ENCODE results near the gene GBA3.

The GBA3 gene

DNA sequence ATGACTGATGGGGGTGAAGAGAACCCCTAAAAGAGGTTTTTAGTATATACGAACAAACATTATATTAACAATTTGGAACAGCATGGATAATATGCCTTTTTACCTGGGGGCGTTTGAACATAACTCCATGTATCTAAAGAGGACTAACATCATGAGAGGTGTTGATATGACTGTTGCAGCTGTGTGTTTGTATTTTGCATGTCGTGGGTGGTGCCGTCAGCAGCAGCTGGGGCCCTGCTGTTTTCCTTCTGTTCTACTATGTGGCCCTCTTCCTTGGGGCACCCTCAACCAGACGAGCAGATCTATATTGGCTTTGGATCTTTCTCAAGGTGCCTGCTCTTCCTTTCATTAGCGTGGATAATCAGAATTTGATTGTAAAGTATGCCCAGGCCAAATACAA is 11.2 kb downstream of the GBA3 start:
- FAIRE-seq: no peak

DNA sequence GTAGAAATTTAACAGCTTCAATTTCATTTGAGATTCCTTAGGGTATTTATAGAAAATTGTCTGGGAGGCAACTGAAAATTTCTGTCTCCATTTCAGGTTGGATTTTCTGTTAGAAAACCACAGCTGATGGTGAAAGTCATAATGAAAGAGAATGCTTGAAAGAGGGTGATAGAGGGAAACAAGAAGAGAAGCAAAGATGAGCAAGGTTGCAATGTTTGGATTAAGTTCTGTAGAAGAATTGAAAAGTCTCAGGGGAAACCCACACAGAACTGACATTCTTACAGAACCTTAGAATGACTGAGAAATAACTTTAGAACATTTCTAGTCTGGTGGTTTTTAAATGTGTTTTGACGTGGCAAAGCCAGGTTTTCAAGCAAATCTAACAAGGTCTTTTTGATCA is 14.7 kb downstream of the GBA3 start:
- FAIRE-seq: no peak

DNA sequence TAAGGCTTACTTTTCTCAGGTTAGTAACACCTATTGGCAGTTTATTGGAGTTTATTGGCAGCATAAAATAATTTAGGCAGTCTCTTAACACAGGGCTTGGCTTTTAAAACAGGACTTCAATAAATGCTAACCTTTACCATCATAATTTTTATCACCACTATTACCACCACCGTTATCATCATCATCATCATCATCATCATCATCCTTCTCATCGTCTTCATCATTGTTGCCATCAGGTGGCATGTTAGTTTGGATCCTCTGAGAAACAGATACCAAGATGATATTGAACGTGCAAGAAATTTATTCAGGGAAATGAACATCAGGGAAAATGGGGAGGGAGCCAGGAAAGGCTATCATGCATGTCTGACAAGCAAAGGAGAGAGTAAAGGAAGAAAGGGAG is 16.2 kb downstream of the GBA3 start:
- FAIRE-seq: no peak

DNA sequence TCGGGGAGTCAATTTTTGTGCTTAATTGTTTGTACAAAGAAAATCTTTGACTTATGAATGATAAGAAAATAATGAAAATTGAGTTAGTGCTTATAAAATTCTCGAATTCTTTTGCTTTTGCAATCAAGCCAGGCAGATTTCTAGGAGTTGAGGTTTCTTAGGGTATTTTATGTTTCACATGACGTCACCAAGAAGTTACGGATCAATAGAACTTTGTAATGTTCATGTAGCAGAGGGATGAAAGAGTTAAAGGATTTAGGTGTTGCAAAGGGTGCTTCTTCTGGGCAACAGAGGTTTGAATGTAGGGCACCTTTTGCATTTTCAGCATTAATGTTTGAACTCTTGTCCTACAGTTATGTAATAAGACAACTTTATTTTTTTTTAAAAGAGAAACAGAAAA is 19.4 kb downstream of the GBA3 start:
- FAIRE-seq: no peak

DNA sequence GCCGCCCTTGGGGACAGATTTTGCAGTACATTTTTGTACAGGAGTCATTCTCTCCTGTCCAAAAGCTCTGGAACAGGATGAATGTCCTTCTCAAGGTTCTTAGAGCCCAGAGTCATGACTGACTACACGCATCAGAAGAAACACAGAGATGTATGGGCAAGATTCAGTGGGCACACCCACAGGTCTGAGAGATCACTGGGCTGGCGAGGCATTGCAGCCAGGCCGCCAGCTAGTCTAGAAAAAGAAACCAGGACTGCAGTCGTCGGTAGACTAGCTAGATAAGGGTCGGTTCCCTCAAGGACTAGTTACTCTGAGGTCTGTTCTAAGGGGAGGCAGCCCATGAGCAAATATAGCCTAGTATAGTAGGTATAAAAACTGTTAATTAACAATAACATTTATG is 19.8 kb downstream of the GBA3 start:
- no peak for FAIRE-seq

DNA sequence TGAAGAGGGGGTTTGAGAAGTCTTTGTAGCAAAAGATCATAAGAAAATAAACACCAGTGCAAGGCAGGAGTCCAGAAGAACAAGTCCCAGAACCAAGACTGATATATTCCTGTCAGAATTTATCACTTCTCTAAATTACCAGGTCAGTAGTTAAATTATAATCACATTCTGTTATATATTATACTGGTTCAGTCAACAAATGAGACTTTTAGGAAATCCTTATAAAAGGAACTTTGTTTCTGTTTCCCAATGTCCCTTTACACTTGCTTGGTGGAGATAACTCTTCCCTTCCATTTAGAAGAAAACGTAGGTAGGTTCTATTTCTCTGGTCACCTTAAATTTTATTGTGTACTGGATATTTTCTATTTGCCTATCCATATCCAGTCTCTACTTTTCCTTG is 21.1 kb downstream of the GBA3 start:
- FAIRE-seq: no peak

DNA sequence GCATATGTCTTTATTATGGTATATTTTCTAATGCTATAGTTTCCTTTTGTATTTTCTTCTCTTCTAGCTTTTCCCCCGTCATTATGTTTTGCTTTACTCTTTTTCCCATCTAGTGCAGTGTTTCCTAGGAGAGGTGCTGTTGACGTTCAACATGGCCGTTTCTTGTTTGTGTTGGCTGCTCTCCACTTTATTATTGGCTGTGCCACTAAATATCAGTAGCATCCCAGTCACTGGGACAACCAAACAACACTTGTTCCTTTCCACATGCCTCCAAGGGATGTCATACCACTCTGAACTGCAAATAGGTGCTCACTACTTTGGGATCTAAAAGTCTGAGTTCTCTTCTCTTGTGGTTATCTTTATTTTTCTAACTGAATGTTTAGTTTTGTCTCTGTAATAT is 26.5 kb downstream of the GBA3 start:
- FAIRE-seq: no peak

DNA sequence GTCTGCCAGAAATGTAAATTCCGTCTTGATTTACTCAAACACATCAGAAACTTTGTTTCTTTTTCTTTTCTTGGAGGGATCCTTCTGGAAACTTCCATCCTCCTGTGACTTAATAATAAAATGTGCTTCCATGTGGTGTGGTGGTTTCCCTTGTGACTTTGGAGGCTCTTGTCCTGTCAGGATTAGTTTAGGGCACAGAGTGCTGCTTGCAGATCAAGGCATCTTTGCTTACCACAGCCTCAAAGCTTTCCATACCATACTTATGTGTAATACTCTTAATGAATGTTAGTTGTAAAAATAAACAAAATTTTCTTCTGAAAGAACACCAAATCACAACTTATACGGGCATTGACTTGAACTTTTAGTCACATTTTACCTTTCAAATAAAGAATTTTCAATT is 27.4 kb downstream of the GBA3 start:
- FAIRE-seq: no peak

DNA sequence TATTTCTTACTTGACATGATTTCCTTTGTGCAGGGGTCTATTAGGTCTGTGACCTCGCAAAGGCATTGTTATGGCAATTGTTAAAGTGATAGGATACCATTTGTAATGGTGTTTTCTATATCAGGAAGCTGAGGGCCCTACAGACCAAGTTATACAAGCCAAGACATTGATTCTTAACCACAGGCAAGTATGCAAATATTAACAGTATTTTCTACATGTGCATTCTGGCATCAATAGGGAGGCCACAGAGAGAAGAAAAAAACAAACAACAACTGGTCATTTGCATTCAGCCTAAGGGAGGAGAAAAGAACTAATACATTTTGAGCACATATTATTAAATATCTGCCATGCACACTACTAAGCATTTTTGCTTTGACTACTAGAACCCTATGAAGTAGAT is 28.5 kb downstream of the GBA3 start:
- no peak for FAIRE-seq

DNA sequence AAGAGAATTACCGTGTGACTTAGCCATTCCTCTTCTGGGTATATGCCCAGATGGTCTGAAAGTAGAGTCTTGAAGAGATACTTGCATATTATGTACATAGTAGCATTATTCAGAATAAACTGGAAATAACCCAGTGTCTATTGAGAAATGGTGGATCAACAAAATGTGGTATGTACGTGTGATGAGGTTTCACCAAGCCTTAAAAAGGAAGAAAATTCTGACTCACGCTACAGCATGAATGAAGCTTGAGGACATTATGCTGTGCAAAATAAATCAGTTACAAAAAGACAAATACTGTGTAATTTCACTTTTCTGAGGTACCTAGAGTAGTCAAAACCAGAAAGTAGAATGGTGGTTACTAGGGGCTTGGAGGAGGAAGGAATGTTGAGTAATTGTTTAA is 37.3 kb downstream of the GBA3 start:
- no peak for FAIRE-seq

DNA sequence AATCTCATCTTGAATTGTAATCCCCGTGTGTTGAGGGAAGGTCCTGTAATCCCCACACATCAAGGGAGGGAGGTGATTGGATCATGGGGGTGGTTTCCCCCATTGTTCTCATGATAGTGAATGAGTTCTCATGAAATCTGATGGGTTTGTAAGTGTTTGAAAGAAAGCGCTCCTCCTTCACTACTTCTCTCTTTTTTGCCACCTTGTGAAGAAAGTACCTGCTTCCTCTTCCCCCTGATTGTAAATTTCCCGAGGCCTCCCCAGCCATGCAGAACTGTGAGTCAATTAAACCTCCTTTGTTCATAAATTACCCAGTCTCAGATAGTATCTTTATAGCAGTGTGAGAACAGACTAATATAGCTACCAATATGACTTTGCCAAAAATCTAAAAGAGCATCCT is 41.1 kb downstream of the GBA3 start:
- FAIRE-seq: no peak

DNA sequence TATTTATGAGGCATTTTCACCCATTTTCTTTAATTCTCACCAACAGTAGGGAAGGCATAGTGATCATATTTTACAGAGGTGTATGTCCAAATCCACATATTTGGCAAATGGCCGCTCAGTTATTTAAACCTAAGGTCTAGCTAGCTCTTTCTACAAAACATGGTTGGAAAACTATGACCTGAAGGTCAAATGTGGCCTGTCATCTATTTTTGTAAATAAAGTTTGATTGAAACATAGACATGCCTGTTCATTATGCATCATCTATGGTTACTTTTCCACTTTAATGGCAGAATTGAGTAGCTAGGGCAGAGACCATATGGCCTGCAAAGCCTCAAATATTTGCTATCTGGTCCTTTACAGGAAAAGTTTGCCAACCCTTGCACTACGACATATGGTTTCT is 44.2 kb downstream of the GBA3 start:
- FAIRE-seq: no peak

DNA sequence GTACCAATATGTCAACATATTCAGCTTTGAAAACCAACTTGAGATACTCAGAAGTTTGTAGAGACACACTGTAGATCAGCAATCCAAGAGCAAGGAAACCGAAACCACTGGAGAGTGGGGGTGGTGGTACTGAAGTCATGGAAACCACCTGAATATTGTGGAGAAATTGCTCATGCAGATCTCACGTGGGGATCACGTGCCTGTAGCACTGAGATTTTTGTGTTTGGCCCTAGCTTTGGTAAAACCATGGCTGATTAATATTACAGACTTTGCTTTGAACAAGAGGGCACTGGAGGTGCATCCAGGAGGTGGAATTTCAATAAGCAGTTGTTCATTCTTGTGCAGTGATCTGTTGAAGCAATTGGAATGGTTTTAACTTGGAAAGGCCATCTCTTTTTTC is 47.2 kb downstream of the GBA3 start:
- no peak for FAIRE-seq

DNA sequence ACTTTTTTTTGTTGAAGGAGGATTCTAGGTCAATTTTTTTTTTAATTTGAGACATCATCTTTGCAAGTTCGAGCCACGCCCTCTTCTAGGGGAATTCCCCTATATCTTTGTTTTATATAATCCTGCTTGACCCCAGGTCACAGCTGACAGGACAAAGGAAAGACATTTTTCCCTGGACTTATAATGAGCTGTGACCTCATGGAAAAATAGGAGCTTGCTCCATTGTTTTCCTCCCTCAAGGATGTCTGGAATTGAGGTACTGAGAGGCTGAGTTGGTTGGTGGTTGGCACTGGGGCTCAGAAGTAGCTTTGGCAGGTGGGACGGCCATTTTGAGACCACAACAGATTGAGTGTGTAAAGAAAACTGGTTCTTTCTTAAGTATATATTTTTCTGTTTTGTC is 49.0 kb downstream of the GBA3 start:
- no peak for FAIRE-seq

DNA sequence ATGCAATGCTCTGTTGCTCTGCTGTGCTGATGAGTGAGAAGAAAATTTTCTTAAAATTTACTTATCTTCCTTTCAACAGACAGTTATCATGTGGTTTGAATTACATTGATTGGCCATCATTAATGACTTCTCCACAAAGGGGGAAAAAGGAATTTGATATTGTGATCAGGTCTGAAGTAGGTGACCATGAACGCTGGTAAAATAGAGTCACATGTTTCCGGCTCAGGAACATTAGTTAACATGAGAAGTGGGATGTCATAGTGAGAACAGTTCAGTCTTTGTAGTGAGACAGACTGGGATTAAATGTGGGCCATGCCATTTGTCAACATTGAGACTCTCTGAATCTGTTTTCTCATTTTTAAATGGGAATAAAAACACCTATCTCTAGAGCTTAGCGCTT is 50.6 kb downstream of the GBA3 start:
- FAIRE-seq: no peak

DNA sequence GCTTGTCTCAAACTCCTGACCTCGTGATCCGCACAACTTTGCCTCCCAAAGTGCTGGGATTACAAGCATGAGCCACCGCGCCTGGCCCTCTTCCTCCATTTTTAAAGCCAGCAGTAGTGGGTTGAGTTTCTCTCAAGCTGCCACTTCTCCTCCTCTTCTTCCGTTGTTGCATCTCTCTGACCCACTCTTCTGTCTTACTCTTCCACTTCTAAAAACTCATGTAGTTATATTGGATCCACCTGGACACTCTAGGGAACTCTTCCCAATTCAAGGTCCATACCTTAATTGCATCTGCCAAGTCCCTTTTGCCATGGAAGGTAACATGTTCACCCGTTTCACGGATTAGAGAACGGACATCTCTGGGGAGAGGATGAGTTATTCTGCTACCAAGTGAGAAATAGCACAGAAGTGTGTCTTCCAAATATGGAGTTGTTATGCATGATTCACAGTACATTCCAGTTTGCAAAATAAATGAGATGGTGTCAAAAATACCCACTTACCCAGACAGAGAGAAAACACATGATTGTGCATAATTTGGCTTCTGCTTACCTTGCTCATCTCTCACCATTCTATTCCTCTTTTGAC is 51.8 kb downstream of the GBA3 start:
- FAIRE-seq: no peak

DNA sequence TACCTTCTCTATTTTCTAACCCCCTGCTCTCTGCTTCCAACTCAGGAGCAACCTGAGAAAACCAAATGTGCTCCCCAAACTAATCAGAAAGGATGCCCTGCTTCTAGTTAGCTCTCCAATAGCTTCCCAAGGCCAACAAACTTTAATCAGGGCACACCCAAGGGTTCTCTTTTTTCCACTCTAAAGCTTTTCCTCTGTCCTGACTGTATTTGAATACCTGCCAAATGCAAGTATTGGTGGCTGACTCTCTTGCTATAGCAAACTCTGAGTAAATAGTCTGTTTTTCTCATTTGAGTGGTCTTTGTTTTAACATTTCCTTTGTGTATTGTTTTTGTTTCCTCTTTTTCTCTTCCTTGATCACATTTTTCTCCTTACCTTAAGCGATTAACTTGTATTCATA is 52.5 kb downstream of the GBA3 start:
- FAIRE-seq: no peak

DNA sequence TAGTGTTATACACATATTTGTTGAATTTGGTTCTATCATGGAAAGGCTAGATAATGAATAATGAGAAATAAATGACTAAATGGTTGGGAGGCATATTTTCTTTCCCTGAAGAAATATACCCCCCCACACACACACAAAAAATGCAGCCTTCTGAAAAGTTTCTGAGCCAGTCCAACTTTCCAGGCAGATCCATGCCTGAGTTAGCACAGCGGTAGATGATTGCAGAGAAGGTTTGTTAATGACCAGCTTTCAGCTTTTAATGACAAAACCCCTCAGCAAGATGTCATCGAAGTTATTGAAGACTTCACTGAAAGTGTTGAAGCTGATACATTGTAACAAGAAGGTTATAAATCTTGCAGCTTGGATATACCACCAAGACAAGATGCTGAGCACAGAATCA is 61.4 kb downstream of the GBA3 start:
- no peak for FAIRE-seq

DNA sequence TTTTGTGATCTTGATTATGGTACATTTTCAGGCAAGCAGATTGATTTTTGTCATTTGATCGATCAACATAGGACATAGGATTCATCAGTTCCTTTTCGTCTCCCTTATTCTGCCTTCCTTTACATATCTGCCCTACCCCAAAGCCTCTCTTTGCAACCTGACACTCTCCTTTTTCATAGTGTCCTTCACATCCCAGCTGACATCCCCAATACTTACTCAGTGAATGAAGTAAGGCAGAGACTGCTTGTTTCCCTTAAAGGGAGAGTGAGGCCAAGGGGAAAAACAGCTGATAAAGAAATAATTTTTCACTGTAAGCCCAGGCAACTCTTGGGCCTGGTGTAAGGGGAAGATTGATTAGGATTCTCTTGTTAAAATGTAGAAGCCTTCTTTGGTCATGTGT is 69.8 kb downstream of the GBA3 start:
- no peak for FAIRE-seq

DNA sequence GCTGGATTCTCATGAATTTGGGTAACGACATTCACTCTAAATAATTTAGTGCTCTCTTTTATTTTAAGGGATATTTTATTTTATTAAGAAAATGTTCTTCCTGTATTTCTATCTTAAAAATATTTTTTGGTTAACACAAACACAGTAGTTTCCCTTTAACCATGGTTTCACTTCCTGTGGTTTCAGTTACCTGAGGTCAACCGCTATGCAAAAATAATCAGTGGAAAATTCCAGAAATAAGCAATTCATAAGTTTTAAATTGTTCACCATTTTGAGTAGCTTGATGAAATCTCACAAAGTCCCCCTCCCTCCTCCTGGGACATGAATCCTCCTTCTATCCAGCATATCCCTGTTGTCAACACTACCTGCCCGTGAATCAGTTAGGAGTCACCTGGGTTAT is 71.4 kb downstream of the GBA3 start:
- no peak for FAIRE-seq

DNA sequence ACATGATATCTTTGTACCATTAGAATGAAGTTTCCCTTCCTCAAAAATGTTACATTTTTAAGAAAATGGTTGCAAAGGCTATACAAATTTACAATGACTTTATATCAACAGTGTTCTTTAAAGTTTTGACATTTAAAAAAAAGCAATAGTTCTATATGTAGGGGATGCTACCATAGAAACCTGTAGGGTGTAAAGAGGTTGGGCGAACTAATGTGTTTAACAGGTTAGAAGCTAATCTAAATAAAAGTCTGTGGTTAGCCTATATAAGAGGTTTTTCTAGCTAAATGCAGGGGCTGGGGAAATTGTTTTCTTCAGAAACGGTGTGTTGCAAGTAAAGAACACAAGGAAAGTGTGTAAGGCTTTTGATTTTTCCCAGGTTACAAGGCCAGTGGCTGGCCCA is 73.3 kb downstream of the GBA3 start:
- no peak for FAIRE-seq

DNA sequence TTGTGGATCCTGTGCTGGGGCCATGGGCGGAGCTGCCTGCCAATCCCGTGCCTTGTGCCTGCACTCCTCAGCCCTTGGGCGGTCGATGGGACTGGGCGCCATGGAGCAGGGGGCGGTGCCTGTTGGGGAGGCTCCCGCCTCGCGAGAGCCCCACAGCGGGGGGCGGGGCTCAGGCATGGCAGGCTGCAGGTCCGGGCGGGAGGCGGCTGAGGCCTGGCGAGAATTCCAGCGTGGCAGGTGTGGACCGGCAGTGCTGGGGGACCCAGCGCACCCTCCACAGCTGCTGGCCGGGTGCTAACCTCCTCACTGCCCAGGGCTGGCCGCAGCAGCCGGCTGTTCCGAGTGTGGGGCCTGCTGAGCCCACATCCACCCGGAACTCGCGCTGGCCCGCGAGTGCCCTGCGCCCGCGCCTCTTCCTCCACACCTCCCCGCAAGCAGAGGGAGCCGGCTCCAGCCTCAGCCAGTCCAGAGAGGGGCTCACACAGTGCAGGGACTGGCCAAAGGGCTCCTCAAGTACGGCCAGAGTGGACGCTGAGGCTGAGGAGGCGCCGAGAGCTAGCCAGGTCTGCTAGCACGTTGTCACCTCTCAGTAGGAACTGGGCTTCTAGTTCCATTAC is 85.9 kb downstream of the GBA3 start:
- no peak for FAIRE-seq

DNA sequence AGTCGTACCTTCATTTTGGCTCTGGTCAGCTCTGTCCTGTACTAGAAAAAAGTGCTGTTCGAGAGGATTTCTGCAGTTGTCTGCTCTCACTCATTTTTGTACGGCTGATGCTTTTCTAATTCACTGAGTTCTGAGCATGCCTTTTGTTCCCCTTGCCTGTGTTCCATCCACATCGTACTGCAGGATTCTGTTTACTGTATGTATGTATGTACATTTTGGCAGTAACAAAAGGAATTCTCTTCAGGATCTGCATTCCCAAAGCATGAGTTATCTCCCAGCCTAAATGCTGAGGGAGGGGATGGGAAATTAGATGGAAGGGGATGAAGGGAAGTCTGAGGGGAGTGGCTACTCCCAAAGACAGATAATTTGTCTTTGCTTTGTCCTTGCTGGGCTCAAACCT is 87.6 kb downstream of the GBA3 start:
- no peak for FAIRE-seq

DNA sequence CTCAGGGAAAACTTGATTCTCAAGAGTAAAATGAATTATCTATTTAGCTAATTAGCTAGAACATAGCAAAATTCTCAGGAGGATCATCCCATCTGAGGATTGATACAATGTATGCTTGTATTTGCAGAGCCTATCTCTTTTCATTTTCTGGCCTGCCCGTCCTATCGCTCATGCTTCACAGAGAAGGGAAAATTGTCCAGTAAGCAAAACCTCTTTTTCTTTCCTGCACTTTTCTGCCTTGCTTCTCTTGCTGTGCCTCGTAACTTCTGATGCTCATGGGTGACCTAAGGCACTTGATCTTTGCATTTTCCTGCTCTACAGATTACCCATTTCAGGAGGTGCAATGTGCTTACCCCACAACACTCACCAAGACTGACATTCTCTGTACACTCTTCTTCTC is 88.1 kb downstream of the GBA3 start:
- no peak for FAIRE-seq

DNA sequence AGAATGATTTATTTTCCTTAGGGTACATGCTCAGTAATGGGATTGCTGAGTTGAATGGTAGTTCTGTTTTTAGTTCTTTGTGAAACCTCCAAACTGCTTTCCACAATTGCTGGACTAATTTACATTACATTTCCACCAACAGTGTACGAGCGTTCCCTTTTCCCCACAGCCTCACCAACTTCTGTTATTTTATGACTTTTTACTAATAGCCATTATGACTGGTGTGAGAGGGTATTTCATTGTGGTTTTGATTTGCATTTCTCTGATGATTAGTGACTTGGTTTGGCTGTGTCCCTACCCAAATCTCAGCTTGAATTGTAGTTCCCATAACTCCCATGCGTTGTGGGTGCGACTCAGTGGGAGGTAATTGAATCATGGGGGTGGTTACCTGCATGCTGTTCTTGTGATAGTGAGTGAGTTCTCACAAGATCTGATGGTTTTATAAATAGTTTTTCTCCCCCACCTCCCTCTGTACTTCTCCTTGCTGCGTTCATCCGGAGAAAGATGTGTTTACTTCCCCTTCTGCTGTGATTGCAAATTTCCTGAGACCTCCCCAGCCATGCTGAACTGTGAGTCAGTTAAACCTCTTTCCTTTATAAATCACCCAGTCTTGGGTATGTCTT is 95.1 kb downstream of the GBA3 start:
- FAIRE-seq: no peak
